MM.1S (cell line): ENCODE data around the gene NUP160.
"Not testable (repeated sequence)": the region's sequence is repeated elsewhere in the genome, so short reads cannot be mapped to it uniquely, and the experiment has no call there.

Experiments used
- DNase-seq: peaks from one replicate; pipeline ENCODE4 v3.0.0-alpha.2; 2015
- H2AFZ ChIP-seq: fragments of 300-600 bp; sonication (generic); 2 replicates; pipeline ENCODE4 v1.6.0; 2016; ENCODE audit warnings: antibody characterized with exemption, low read length
- H3F3A ChIP-seq: fragments of 300-600 bp; sonication (generic); 2 replicates; pipeline ENCODE4 v1.6.1; 2016; ENCODE audit warnings: mild to moderate bottlenecking, antibody characterized with exemption, low read length, moderate library complexity, mixed read lengths; ENCODE audit not compliant: insufficient read depth
- H3K27ac ChIP-seq: fragments of 300-600 bp; sonication (generic); 2 replicates; pipeline ENCODE4 v1.5.1; 2016; ENCODE audit warnings: mild to moderate bottlenecking, low read length
- H3K27me3 ChIP-seq: fragments of 300-600 bp; sonication (generic); replicated peaks from 2 replicates; pipeline ENCODE4 v1.6.0; 2016; ENCODE audit warnings: low read length; ENCODE audit not compliant: insufficient read depth
- H3K36me3 ChIP-seq: fragments of 300-600 bp; sonication (generic); replicated peaks from 2 replicates; pipeline ENCODE4 v1.6.1; 2016; ENCODE audit warnings: mild to moderate bottlenecking, low read length, mixed read lengths; ENCODE audit not compliant: insufficient read depth
- H3K4me1 ChIP-seq: fragments of 300-600 bp; sonication (generic); 2 replicates; pipeline ENCODE4 v1.6.1; 2016; ENCODE audit warnings: low read length, mixed read lengths
- H3K4me2 ChIP-seq: fragments of 300-600 bp; sonication (generic); 2 replicates; pipeline ENCODE4 v1.6.0; 2016; ENCODE audit warnings: low read depth, low read length
- H3K4me3 ChIP-seq: fragments of 300-600 bp; sonication (generic); 2 replicates; pipeline ENCODE4 v1.5.1; 2016; ENCODE audit warnings: low read length, mixed read lengths
- H3K79me2 ChIP-seq: fragments of 300-600 bp; sonication (generic); 2 replicates; pipeline ENCODE4 v1.6.1; 2016; ENCODE audit warnings: mixed run types, low read length, mixed read lengths
- H3K9ac ChIP-seq: fragments of 300-600 bp; sonication (generic); 2 replicates; pipeline ENCODE4 v1.6.1; 2016; ENCODE audit warnings: low read length, mixed read lengths
- H3K9me2 ChIP-seq: fragments of 300-600 bp; sonication (generic); replicated peaks from 2 replicates; pipeline ENCODE4 v1.6.1; 2016; ENCODE audit warnings: mild to moderate bottlenecking, low read length, mixed read lengths; ENCODE audit not compliant: insufficient read depth
- H3K9me3 ChIP-seq: fragments of 300-600 bp; sonication (generic); replicated peaks from 2 replicates; pipeline ENCODE4 v1.6.1; 2016; ENCODE audit warnings: mild to moderate bottlenecking, low read length, mixed read lengths; ENCODE audit not compliant: insufficient read depth
- H4K20me1 ChIP-seq: fragments of 300-600 bp; sonication (generic); 2 replicates; pipeline ENCODE4 v1.6.1; 2016; ENCODE audit warnings: mild to moderate bottlenecking, low read length, moderate library complexity, mixed read lengths; ENCODE audit not compliant: insufficient read depth
- CTCF ChIP-seq: fragments of 300-600 bp; sonication (generic); IDR thresholded peaks from 2 replicates; pipeline ENCODE4 v1.5.1; 2016; ENCODE audit warnings: antibody characterized with exemption, low read length, mixed read lengths
- EZH2 ChIP-seq: fragments of 300-600 bp; sonication (generic); optimal IDR thresholded peaks from 2 replicates; pipeline ENCODE3; 2017; ENCODE audit warnings: low read depth, mild to moderate bottlenecking, antibody characterized with exemption, low read length, mixed read lengths
- EZH2phosphoT487 ChIP-seq: fragments of 300-600 bp; sonication (generic); IDR thresholded peaks from 2 replicates; pipeline ENCODE4 v1.6.1; 2018; ENCODE audit warnings: antibody characterized with exemption, low read length

NUP160 gene

GRCh38 chr11:47791774-47792430 is 56.2 kb downstream of the NUP160 start:
- no peaks in the 10 kb centered on the region for H3K9me2 ChIP-seq
- H3K79me2 ChIP-seq, result 0 out of 2 replicates have a peak, but pooled peaks cover 2% of the 10 kb centered on the region
- no peak overlapping the region for H3K4me3 ChIP-seq
- H3F3A ChIP-seq, result no peaks in the 10 kb centered on the region
- H4K20me1 ChIP-seq, result no peaks in the 10 kb centered on the region
- H3K4me2 ChIP-seq, result no peak overlapping the region
- TF ChIP-seq CTCF (no peak), EZH2phosphoT487 (no peak), EZH2 (no peak)
- DNase-seq, result no peak
- no peaks in the 10 kb centered on the region for H3K27me3 ChIP-seq
- no peaks in the 10 kb centered on the region for H3K9me3 ChIP-seq
- no peak overlapping the region for H3K9ac ChIP-seq
- H3K4me1 ChIP-seq, result no peaks in the 10 kb centered on the region
- no peak overlapping the region for H3K27ac ChIP-seq
- H2AFZ ChIP-seq, result no peak overlapping the region
- peaks cover 4% of the 10 kb centered on the region; the same call in 1 of the 2 replicates for H3K36me3 ChIP-seq

- not testable (repeated sequence) for DNase-seq, H2AFZ ChIP-seq, H3K4me2 ChIP-seq, H3K9me3 ChIP-seq, H3K27ac ChIP-seq, H3F3A ChIP-seq, H3K9ac ChIP-seq, H3K4me3 ChIP-seq, H4K20me1 ChIP-seq, H3K36me3 ChIP-seq, H3K27me3 ChIP-seq, H3K4me1 ChIP-seq, H3K9me2 ChIP-seq, H3K79me2 ChIP-seq
Observed at GRCh38 chr11:47790017-47790416, 58.1 kb downstream of the NUP160 start.

- no peaks in the 10 kb centered on the region for H4K20me1 ChIP-seq
- H3K4me3 ChIP-seq, result no peak overlapping the region
- H2AFZ ChIP-seq, result no peak overlapping the region
- peaks cover 7% of the 10 kb centered on the region; the same call in 1 of the 2 replicates for H3F3A ChIP-seq
- no peaks in the 10 kb centered on the region for H3K9me3 ChIP-seq
- H3K36me3 ChIP-seq, result peaks cover 10% of the 10 kb centered on the region
- H3K9ac ChIP-seq, result no peak overlapping the region
- TF ChIP-seq CTCF, result no peak
- no peak for TF ChIP-seq EZH2
- no peak for TF ChIP-seq EZH2phosphoT487
- H3K27ac ChIP-seq, result no peak overlapping the region
- DNase-seq, result no peak
- no peaks in the 10 kb centered on the region for H3K4me1 ChIP-seq
- H3K4me2 ChIP-seq, result no peak overlapping the region
- no peaks in the 10 kb centered on the region for H3K9me2 ChIP-seq
- H3K79me2 ChIP-seq, result 0 out of 2 replicates have a peak, but pooled peaks cover 2% of the 10 kb centered on the region
- H3K27me3 ChIP-seq, result no peaks in the 10 kb centered on the region
Observed at GRCh38 chr11:47788181-47788580, 60.0 kb downstream of the NUP160 start.

- no peak overlapping the region for H3K4me3 ChIP-seq
- H3K79me2 ChIP-seq, result 0 out of 2 replicates have a peak, but pooled peaks cover 2% of the 10 kb centered on the region
- H3K27me3 ChIP-seq, result no peaks in the 10 kb centered on the region
- H3K9me2 ChIP-seq, result no peaks in the 10 kb centered on the region
- H4K20me1 ChIP-seq, result no peaks in the 10 kb centered on the region
- peaks cover 7% of the 10 kb centered on the region; the same call in 1 of the 2 replicates for H3F3A ChIP-seq
- H3K36me3 ChIP-seq, result peaks cover 13% of the 10 kb centered on the region
- H3K27ac ChIP-seq, result no peak overlapping the region
- no peak overlapping the region for H3K4me2 ChIP-seq
- DNase-seq, result no peak
- no peaks in the 10 kb centered on the region for H3K4me1 ChIP-seq
- no peaks in the 10 kb centered on the region for H3K9me3 ChIP-seq
- H2AFZ ChIP-seq, result no peak overlapping the region
- H3K9ac ChIP-seq, result no peak overlapping the region
- TF ChIP-seq EZH2 (no peak), EZH2phosphoT487 (no peak)
Observed at GRCh38 chr11:47786373-47786772, 61.8 kb downstream of the NUP160 start.
